HepG2 (cell line): ENCODE data around the gene RFX2. TPM values are rescaled to one million over a fixed set of nuclear protein-coding genes. Genes with fewer than 3 reads are reported as not detected.
A peak's percentile ranks its signal among the peaks of the same experiment; 100 is the strongest.

ENCODE experiments used
- ARID4A ChIP-seq: sonication (generic); formaldehyde crosslinking; IDR thresholded peaks from 2 replicates; pipeline ENCODE4 v1.5.0; 2020; ENCODE audit warnings: mild to moderate bottlenecking, missing genetic modification reagents, borderline replicate concordance
- DNMT1 ChIP-seq: sonication (generic); formaldehyde crosslinking; IDR thresholded peaks from 2 replicates; pipeline ENCODE4 v1.5.1; 2020; ENCODE audit warnings: mild to moderate bottlenecking, missing genetic modification reagents
- MAFG ChIP-seq: sonication (generic); formaldehyde crosslinking; IDR thresholded peaks from 2 replicates; pipeline ENCODE4 v1.5.1; 2020; ENCODE audit warnings: mild to moderate bottlenecking, missing genetic modification reagents
- MAX ChIP-seq: IDR thresholded peaks from 2 replicates; pipeline ENCODE4 v1.6.1; 2012; ENCODE audit warnings: inconsistent platforms
- TEAD3 ChIP-seq: optimal IDR thresholded peaks from 2 replicates; pipeline ENCODE3; 2016; ENCODE audit warnings: borderline replicate concordance
- ZBTB4 ChIP-seq: sonication (generic); formaldehyde crosslinking; IDR thresholded peaks from 2 replicates; pipeline ENCODE4 v1.4.0; 2020; ENCODE audit warnings: missing genetic modification reagents, mild to moderate bottlenecking, borderline replicate concordance
- ZBTB40 ChIP-seq, 2 experiments: fragments of 450-650 bp in 1 of 2; sonication (generic) in 1 of 2; formaldehyde crosslinking in 1 of 2; IDR thresholded peaks; 2 replicates each; pipeline versions ENCODE4 v1.6.1 to v1.8.0; 2016 to 2022; ENCODE audit warnings: antibody characterized with exemption in 1 of 2, mild to moderate bottlenecking in 1 of 2, missing genetic modification reagents in 1 of 2
- ZFX ChIP-seq: sonication (generic); formaldehyde crosslinking; IDR thresholded peaks from 2 replicates; pipeline ENCODE4 v1.4.0; 2020; ENCODE audit warnings: mild to moderate bottlenecking, low read depth, missing genetic modification reagents, moderate library complexity
- ZNF263 ChIP-seq: sonication (generic); formaldehyde crosslinking; IDR thresholded peaks from 2 replicates; pipeline ENCODE4 v1.4.0; 2020; ENCODE audit warnings: missing genetic modification reagents
- ZNF446 ChIP-seq: sonication (generic); formaldehyde crosslinking; IDR thresholded peaks from 2 replicates; pipeline ENCODE4 v1.5.0; 2020; ENCODE audit warnings: mild to moderate bottlenecking, missing genetic modification reagents
- polyA plus RNA-seq, 8 experiments: library from polyadenylated mRNA; depleted of rRNA in 3 of 8; stranded (reverse) in 7 of 8; unstranded in 1 of 8; fragments of >200 nt; fragmentation: Illumina TruSeq in 4 of 8; extraction: Trizol in 4 of 8; gene quantifications; 2 replicates each; pipeline versions ENCODE4 v1.2.1 to v1.2.3, GENCODE V29; 2011 to 2016; ENCODE audit warnings: low read depth in 4 of 8, missing spikeins in 1 of 8, mixed read lengths in 1 of 8; ENCODE audit not compliant: insufficient read depth in 1 of 8
- total RNA-seq, 5 experiments: library from RNA; depleted of rRNA; stranded (reverse); fragments of >200 nt; fragmentation: Illumina TruSeq; extraction: Trizol; gene quantifications; 2 replicates each; pipeline ENCODE4 v1.2.3, GENCODE V29; 2016; ENCODE audit warnings: low read depth in 1 of 5

RFX2 gene
- total and polyA plus RNA-seq, 2 of the 13 experiments (the other 11 are each of a cell fraction or from before 2014, with no cell fraction given): 2.8 to 3.3 TPM

- TF ChIP-seq ZBTB40 (IDR thresholded peaks at IDR 0.05) (no peak), ZBTB40 (CRISPR knock-in tag; IDR thresholded peaks at IDR 0.05) (no peak), DNMT1 (CRISPR knock-in tag) (0 out of 2 replicates have a peak, but pooled peaks have one; percentile 12), ZNF446 (CRISPR knock-in tag) (no peak), ZNF263 (CRISPR knock-in tag) (peak; percentile 69), TEAD3 (CRISPR knock-in tag) (peak; percentile 39), ZBTB4 (CRISPR knock-in tag) (0 out of 2 replicates have a peak, but pooled peaks have one; percentile 28), MAFG (no peak), ARID4A (CRISPR knock-in tag) (0 out of 2 replicates have a peak, but pooled peaks have one; percentile 18), MAX (0 out of 2 replicates have a peak, but pooled peaks have one; percentile 11), ZFX (CRISPR knock-in tag) (peak; percentile 27; the same call in 1 of the 2 replicates)
Observed at GRCh38 chr19:5958074-5958850, 152.0 kb downstream of the RFX2 start (continued).
